Liver (tissue), 3 donors: ENCODE measurements around the gene GMPR2.
A peak's percentile ranks its signal among the peaks of the same experiment; 100 is the strongest.

ENCODE experiments used
- CTCF ChIP-seq: fragments of 150-350 bp; IDR thresholded peaks from 2 replicates; pipeline ENCODE4 v1.5.1; 2017; ENCODE audit warnings: improper control_type of control experiment, low read depth, low read length; ENCODE audit not compliant: missing input control
- FOXA1 ChIP-seq: IDR thresholded peaks from 2 replicates; pipeline ENCODE4 v1.6.1; 2016; ENCODE audit warnings: antibody characterized with exemption
- JUND ChIP-seq, 2 donors: IDR thresholded peaks; 2 replicates each; pipeline ENCODE4 v1.6.1; 2016; ENCODE audit warnings: antibody characterized with exemption in 2 of 2
- MAX ChIP-seq: IDR thresholded peaks from 2 replicates; pipeline ENCODE4 v1.6.1; 2016; ENCODE audit warnings: antibody characterized with exemption
- RAD21 ChIP-seq, 2 donors: IDR thresholded peaks; 2 replicates each; pipeline ENCODE4 v1.6.1; 2016; ENCODE audit warnings: antibody characterized with exemption in 2 of 2, mild to moderate bottlenecking in 2 of 2
- TAF1 ChIP-seq: conservative IDR thresholded peaks from 2 replicates; pipeline ENCODE4 v1.6.1; 2016; ENCODE audit warnings: antibody characterized with exemption, mild to moderate bottlenecking
- TF ChIP-seq, protein P1 (sequence below): IDR thresholded peaks from 2 replicates; pipeline ENCODE4 v1.6.1; 2016; ENCODE audit warnings: antibody characterized with exemption, mild to moderate bottlenecking
- TF ChIP-seq, protein P2 (sequence below): IDR thresholded peaks from 2 replicates; pipeline ENCODE4 v1.6.1; 2016; ENCODE audit warnings: antibody characterized with exemption
- donor health status: healthy.
- donor health status: healthy.

DNA sequence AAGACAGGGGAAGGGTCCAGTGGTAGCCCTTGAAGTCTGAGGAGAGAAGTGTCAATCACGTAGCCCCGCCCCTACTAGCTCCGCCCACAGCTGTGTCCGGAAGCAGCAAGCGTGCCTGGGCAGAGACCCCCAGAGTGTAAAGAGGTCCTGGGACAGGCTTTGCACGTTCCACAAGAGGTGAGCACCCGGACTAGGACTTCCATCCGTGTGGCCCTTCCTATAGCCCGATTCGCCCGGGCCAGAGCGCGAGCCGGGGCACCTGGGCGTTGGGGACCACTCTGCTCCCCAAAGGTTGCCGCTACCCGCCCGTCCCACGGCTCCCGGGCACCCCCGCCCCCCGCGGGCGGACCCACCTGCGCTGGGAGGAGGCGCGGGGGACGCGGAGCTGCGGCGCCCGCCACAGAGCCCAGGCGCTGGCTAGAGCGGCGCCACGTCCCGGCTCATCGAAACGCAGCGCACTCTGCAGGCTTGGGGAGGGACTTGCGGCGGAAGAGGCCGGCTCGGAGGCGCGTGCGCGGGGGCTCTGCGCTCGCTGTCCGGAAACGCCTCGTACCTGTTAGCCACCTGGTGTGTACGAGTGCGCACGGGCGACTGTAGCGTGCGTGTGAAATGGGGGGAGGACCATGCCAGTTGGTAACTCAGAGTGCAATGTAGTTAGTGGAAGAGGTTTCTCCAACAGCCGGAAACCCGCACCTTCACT, 38.6 kb downstream of the GMPR2 start, which contains the start of gene RABGGTA:
- peak; percentile 62 for TF ChIP-seq CTCF
- no peak for TF ChIP-seq JUND (IDR thresholded peaks at IDR 0.05)
- no peak for TF ChIP-seq FOXA1
- TF ChIP-seq, protein P1, sequence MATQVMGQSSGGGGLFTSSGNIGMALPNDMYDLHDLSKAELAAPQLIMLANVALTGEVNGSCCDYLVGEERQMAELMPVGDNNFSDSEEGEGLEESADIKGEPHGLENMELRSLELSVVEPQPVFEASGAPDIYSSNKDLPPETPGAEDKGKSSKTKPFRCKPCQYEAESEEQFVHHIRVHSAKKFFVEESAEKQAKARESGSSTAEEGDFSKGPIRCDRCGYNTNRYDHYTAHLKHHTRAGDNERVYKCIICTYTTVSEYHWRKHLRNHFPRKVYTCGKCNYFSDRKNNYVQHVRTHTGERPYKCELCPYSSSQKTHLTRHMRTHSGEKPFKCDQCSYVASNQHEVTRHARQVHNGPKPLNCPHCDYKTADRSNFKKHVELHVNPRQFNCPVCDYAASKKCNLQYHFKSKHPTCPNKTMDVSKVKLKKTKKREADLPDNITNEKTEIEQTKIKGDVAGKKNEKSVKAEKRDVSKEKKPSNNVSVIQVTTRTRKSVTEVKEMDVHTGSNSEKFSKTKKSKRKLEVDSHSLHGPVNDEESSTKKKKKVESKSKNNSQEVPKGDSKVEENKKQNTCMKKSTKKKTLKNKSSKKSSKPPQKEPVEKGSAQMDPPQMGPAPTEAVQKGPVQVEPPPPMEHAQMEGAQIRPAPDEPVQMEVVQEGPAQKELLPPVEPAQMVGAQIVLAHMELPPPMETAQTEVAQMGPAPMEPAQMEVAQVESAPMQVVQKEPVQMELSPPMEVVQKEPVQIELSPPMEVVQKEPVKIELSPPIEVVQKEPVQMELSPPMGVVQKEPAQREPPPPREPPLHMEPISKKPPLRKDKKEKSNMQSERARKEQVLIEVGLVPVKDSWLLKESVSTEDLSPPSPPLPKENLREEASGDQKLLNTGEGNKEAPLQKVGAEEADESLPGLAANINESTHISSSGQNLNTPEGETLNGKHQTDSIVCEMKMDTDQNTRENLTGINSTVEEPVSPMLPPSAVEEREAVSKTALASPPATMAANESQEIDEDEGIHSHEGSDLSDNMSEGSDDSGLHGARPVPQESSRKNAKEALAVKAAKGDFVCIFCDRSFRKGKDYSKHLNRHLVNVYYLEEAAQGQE = peak; percentile 59
- TF ChIP-seq, protein P2, sequence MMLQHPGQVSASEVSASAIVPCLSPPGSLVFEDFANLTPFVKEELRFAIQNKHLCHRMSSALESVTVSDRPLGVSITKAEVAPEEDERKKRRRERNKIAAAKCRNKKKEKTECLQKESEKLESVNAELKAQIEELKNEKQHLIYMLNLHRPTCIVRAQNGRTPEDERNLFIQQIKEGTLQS = no peak
- no peak for TF ChIP-seq MAX
- TF ChIP-seq RAD21 (IDR thresholded peaks at IDR 0.05) = peak in 1 of 2 donors; percentile 70
- TF ChIP-seq TAF1 = no peak
